GM13977 (cell line): ENCODE measurements around the gene HP.
"Not testable (repeated sequence)": the region's sequence is repeated elsewhere in the genome, so short reads cannot be mapped to it uniquely, and the experiment has no call there.

Experiments used
- DNase-seq: peaks from one replicate; pipeline ENCODE4 v3.0.0; 2012; ENCODE audit warnings: low spot score
- CTCF ChIP-seq: IDR thresholded peaks from 2 replicates; pipeline ENCODE4 v1.5.1; 2012; ENCODE audit warnings: mild to moderate bottlenecking, control low read depth; ENCODE audit not compliant: insufficient read depth; ENCODE audit errors: extremely low read depth, missing control alignments
- in situ Hi-C: fragments of 300-500 bp; cut with MboI; formaldehyde crosslinking; loops from one replicate; pipeline ENCODE4 v1.12.0; 2022; ENCODE audit warnings: low sequenced_read_pairs, low pct_unique_long_range_greater_than_20kb, mixed read lengths, inconsistent platforms; ENCODE audit not compliant: unreplicated experiment

Gene HP

GRCh38 chr16:72054254-72054847 is at the start of gene HP:
Gene HP (plus strand): TSS chr16:72054505. CDS start chr16:72054653, 148 bp downstream.
- DNase-seq = not testable (repeated sequence)

GRCh38 chr16:72008065-72008423 is 46.3 kb upstream of the HP start:
- DNase-seq, in situ Hi-C loops: not testable (repeated sequence)

More at GRCh38 chr16:72054254-72054847, at the start of gene HP:
- in situ Hi-C loops = not testable (repeated sequence)

GRCh38 chr16:72008424-72009216 is 45.7 kb upstream of the HP start, which contains the start of gene DHODH:
Gene DHODH (plus strand): TSS chr16:72008744. CDS start chr16:72008765, 21 bp downstream.
- no peak for TF ChIP-seq CTCF
- in situ Hi-C loops = no loop called here
- peak; percentile 99 for DNase-seq

GRCh38 chr16:72009779-72010178 is 44.5 kb upstream of the HP start:
- TF ChIP-seq CTCF = no peak
- DNase-seq = no peak
- in situ Hi-C loops = no loop called here

- in situ Hi-C loops = no loop called here
These were observed 41.7 kb upstream of the HP start for GRCh38 chr16:72012607-72013006.

GRCh38 chr16:72013389-72013788 is 40.9 kb upstream of the HP start:
- DNase-seq = no peak
- in situ Hi-C loops = no loop called here
- TF ChIP-seq CTCF = no peak

More at GRCh38 chr16:72012607-72013006, 41.7 kb upstream of the HP start:
- no peak for TF ChIP-seq CTCF
- no peak for DNase-seq

- no peak for DNase-seq
- in situ Hi-C loops = no loop called here
These were observed 40.3 kb upstream of the HP start for GRCh38 chr16:72013888-72014581.

More at GRCh38 chr16:72013888-72014581, 40.3 kb upstream of the HP start:
- no peak for TF ChIP-seq CTCF
